Prostate gland (tissue), 2 donors: ENCODE measurements around the gene IL3. TPM values are rescaled to one million over a fixed set of nuclear protein-coding genes. Genes with fewer than 3 reads are reported as not detected.

Experiments used
- DNase-seq: peaks from one replicate; pipeline ENCODE4 v3.0.0-alpha.2; 2019; ENCODE audit warnings: low spot score
- H3K27ac ChIP-seq, 2 donors: fragments of 200-600 bp; sonication (generic); 2 replicates each; pipeline ENCODE4 v1.5.1; 2017 to 2019
- H3K27me3 ChIP-seq: fragments of 200-600 bp; sonication (generic); replicated peaks from 2 replicates; pipeline ENCODE4 v1.5.1; 2019; ENCODE audit not compliant: insufficient read depth
- H3K36me3 ChIP-seq, 2 donors: fragments of 200-600 bp; sonication (generic); 1 replicate in 1 of 2; 2 replicates in 1 of 2; pipeline versions ENCODE4 v1.5.1 to v1.8.1; 2017 to 2019
- H3K4me1 ChIP-seq: fragments of 200-600 bp; sonication (generic); replicated peaks from 2 replicates; pipeline ENCODE4 v1.5.1; 2019
- H3K4me3 ChIP-seq, 2 donors: fragments of 200-600 bp; sonication (generic); 2 replicates each; pipeline ENCODE4 v1.5.1; 2017 to 2019
- H3K9me3 ChIP-seq: fragments of 200-600 bp; sonication (generic); 2 replicates; pipeline ENCODE4 v1.5.1; 2017
- POLR2A ChIP-seq: fragments of 450-650 bp; IDR thresholded peaks from one replicate; pipeline ENCODE4 v1.6.1; 2016; ENCODE audit warnings: antibody characterized with exemption, mild to moderate bottlenecking
- POLR2AphosphoS5 ChIP-seq: sonication (generic); formaldehyde crosslinking; IDR thresholded peaks from one replicate; pipeline ENCODE4 v1.6.1; 2017; ENCODE audit warnings: antibody characterized with exemption
- WGBS: methylation state at CpG from one replicate; pipeline ENCODE4 v1.1.5; 2018; 5-methylcytosine and 5-hydroxymethylcytosine counted together
- intact Hi-C: fragments of 100-400 bp; cut with DNase I; formaldehyde crosslinking; loops from one replicate; pipeline ENCODE4 v1.14.2; 2022
- total RNA-seq, 2 donors: library from RNA; depleted of rRNA; stranded (reverse); fragments of >200 nt; gene quantifications; one replicate each; pipeline ENCODE4 v1.1.0, GENCODE V29; 2016
- TF ChIP-seq, protein P1 (sequence below), 4 experiments: fragments of 200-600 bp in 2 of 4; fragments of 450-650 bp in 2 of 4; sonication (generic) in 2 of 4; IDR thresholded peaks; 1 replicate in 3 of 4; 2 replicates in 1 of 4; pipeline ENCODE4 v1.5.1; 2016 to 2019; ENCODE audit warnings: antibody characterized with exemption in 4 of 4, mild to moderate bottlenecking in 2 of 4, moderate library complexity in 2 of 4

The IL3 gene
- total RNA-seq, 2 donors from 2014 or later, result not detected

DNA sequence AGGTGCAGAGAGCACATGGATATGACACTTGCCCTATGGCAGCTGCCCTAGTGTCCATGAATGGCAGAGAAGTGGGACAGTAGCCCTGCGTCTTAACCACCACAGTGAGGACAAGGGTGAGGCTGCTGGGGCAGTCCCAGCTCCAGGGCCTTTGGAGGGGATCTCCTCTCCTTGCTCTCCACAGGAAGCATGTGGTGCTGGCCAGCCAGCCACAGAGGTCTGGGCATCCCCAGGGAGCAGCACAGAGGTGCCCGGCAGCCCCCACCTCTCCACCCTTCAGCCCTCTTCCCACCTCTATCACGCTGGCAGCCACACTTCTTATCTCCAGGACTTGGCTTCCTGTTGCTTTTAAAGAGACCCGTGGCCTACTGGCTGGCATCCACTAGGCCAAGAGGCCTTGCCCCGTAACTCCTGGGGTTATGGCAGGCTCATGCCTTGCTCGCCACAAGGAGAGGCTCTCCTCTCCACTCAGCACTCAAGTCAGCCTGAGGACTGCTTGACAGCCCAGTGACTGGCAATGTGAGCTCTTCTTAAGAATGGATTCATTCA is 35.0 kb downstream of the IL3 start:
- Histone ChIP-seq H3K36me3 (no peaks in the 10 kb centered on the region), H3K27ac (no peak overlapping the region), H3K27me3 (no peaks in the 10 kb centered on the region), H3K9me3 (no peaks in the 10 kb centered on the region), H3K4me1 (no peaks in the 10 kb centered on the region), H3K4me3 (no peak overlapping the region)
- 75% methylated on average over 6 of the region's 6 CpGs for WGBS
- no peak for DNase-seq
- TF ChIP-seq, protein P1, sequence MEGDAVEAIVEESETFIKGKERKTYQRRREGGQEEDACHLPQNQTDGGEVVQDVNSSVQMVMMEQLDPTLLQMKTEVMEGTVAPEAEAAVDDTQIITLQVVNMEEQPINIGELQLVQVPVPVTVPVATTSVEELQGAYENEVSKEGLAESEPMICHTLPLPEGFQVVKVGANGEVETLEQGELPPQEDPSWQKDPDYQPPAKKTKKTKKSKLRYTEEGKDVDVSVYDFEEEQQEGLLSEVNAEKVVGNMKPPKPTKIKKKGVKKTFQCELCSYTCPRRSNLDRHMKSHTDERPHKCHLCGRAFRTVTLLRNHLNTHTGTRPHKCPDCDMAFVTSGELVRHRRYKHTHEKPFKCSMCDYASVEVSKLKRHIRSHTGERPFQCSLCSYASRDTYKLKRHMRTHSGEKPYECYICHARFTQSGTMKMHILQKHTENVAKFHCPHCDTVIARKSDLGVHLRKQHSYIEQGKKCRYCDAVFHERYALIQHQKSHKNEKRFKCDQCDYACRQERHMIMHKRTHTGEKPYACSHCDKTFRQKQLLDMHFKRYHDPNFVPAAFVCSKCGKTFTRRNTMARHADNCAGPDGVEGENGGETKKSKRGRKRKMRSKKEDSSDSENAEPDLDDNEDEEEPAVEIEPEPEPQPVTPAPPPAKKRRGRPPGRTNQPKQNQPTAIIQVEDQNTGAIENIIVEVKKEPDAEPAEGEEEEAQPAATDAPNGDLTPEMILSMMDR (IDR thresholded peaks at IDR 0.05), result no peak
- TF ChIP-seq POLR2A, result no peak
- no peak for TF ChIP-seq POLR2AphosphoS5
- intact Hi-C loops, result no loop called here

DNA sequence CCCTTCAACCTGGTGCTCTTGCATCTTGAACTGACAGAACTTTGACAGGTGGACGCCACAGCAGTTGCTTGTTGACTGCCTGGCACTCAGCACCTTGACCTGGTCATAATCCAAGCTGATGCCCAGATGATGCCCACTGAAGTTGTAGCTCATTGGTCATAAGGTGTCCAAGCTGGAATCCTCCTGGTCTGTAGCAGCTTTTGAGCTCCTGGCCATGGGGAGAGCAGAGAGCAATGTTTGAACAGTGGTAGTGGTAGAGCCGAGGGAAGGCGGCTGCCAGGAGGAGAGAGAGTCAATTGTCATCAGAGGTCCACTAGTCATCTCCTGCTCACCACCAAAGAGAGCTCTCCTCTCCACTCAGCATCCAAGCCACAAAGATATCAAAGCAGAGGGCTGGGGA is 36.4 kb downstream of the IL3 start:
- no peak overlapping the region for H3K4me3 ChIP-seq
- H3K36me3 ChIP-seq, result no peaks in the 10 kb centered on the region
- H3K27ac ChIP-seq, result no peak overlapping the region
- intact Hi-C loops, result no loop called here
- no peaks in the 10 kb centered on the region for H3K9me3 ChIP-seq
- TF ChIP-seq, protein P1 (IDR thresholded peaks at IDR 0.05), result no peak
- TF ChIP-seq POLR2A (no peak), POLR2AphosphoS5 (no peak)
- H3K4me1 ChIP-seq, result no peaks in the 10 kb centered on the region
- DNase-seq, result no peak
- WGBS, result 87% methylated on average over 3 of the region's 3 CpGs
- no peaks in the 10 kb centered on the region for H3K27me3 ChIP-seq

DNA sequence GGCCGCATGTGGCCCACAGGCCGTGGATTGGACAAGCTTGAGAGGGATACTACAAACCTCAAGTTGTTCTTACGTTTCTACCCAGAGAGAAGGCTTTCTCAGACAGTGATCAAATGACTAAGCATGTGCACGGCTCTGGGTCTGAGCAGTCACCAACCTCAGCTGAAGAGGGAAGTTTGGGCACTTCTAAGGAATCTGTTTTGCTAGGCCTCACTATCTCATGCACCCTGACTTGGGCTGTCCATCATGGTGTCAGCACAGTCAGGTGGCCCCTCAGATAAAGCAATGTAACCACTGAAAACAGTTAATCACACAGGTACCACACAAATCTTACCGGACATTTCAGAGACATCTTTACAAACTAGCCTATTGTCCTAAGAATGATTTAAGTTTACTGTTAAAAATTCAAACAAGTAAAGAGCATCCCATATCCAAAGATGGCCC is 37.7 kb downstream of the IL3 start:
- TF ChIP-seq, protein P1 (IDR thresholded peaks at IDR 0.05), result no peak
- TF ChIP-seq POLR2A (no peak), POLR2AphosphoS5 (no peak)
- intact Hi-C loops, result no loop called here

GRCh38 chr5:132098621-132099020 is 38.2 kb downstream of the IL3 start:
- intact Hi-C loops, result no loop called here
- Histone ChIP-seq H3K27me3 (no peaks in the 10 kb centered on the region), H3K36me3 (no peaks in the 10 kb centered on the region), H3K9me3 (no peaks in the 10 kb centered on the region), H3K4me1 (no peaks in the 10 kb centered on the region), H3K4me3 (no peak overlapping the region), H3K27ac (no peak overlapping the region)
- TF ChIP-seq POLR2A (no peak), POLR2AphosphoS5 (no peak)
- TF ChIP-seq, protein P1 (IDR thresholded peaks at IDR 0.05), result no peak
- DNase-seq, result no peak

More for the DNA sequence above, 37.7 kb downstream of the IL3 start:
- Histone ChIP-seq H3K27ac (no peak overlapping the region), H3K36me3 (no peaks in the 10 kb centered on the region), H3K27me3 (no peaks in the 10 kb centered on the region), H3K4me3 (no peak overlapping the region), H3K9me3 (no peaks in the 10 kb centered on the region), H3K4me1 (no peaks in the 10 kb centered on the region)
- WGBS, result 82% methylated on average over 5 of the region's 5 CpGs
- no peak for DNase-seq

GRCh38 chr5:132099076-132099748 is 38.8 kb downstream of the IL3 start:
- Histone ChIP-seq H3K4me1 (no peaks in the 10 kb centered on the region), H3K9me3 (no peaks in the 10 kb centered on the region), H3K27me3 (no peaks in the 10 kb centered on the region), H3K4me3 (no peak overlapping the region), H3K36me3 (no peaks in the 10 kb centered on the region), H3K27ac (no peak overlapping the region)
- WGBS, result 87% methylated on average over 5 of the region's 5 CpGs
- DNase-seq, result no peak
- TF ChIP-seq POLR2AphosphoS5, result no peak
- TF ChIP-seq, protein P1 (IDR thresholded peaks at IDR 0.05), result no peak
- no peak for TF ChIP-seq POLR2A
- intact Hi-C loops, result no loop called here
